Mesenchymal stem cell (in vitro differentiated cells and primary cell): ENCODE results near the gene CWF19L1.

ENCODE experiments used
- DNase-seq: peaks from one replicate; pipeline ENCODE4 v3.0.0-alpha.2; 2013
- H2AFZ ChIP-seq: one replicate; pipeline ENCODE4 v1.6.1; 2013; ENCODE audit warnings: low read depth, mild to moderate bottlenecking, control low read depth, inconsistent platforms, low read length, moderate library complexity
- H2AK5ac ChIP-seq: 2 replicates; pipeline ENCODE4 v1.6.1; 2013; ENCODE audit warnings: low read length, moderate library complexity, mild to moderate bottlenecking, inconsistent platforms; ENCODE audit not compliant: severe bottlenecking
- H2BK120ac ChIP-seq: one replicate; pipeline ENCODE4 v1.6.1; 2013; ENCODE audit warnings: low read depth, mild to moderate bottlenecking, inconsistent platforms, low read length, moderate library complexity
- H2BK12ac ChIP-seq, 2 experiments: one replicate each; pipeline ENCODE4 v1.6.1; 2013; ENCODE audit warnings: inconsistent platforms in 2 of 2, low read length in 2 of 2, mild to moderate bottlenecking in 2 of 2, moderate library complexity in 2 of 2, control low read depth in 1 of 2
- H2BK15ac ChIP-seq: one replicate; pipeline ENCODE4 v1.6.1; 2013; ENCODE audit warnings: mild to moderate bottlenecking, low read depth, inconsistent platforms; ENCODE audit not compliant: poor library complexity, severe bottlenecking
- H2BK5ac ChIP-seq: 2 replicates; pipeline ENCODE4 v1.6.1; 2013; ENCODE audit warnings: low read depth, mild to moderate bottlenecking, low read length, control low read depth, inconsistent platforms; ENCODE audit not compliant: poor library complexity, severe bottlenecking
- H3K14ac ChIP-seq, 2 experiments: one replicate each; pipeline ENCODE4 v1.6.1; 2013; ENCODE audit warnings: inconsistent platforms in 2 of 2, low read length in 2 of 2, control low read depth in 1 of 2, mild to moderate bottlenecking in 1 of 2, moderate library complexity in 1 of 2
- H3K18ac ChIP-seq, 2 experiments: one replicate each; pipeline ENCODE4 v1.6.1; 2013; ENCODE audit warnings: inconsistent platforms in 2 of 2, low read length in 2 of 2, control low read depth in 1 of 2, low read depth in 1 of 2, mild to moderate bottlenecking in 1 of 2
- H3K23ac ChIP-seq, 2 experiments: one replicate each; pipeline ENCODE4 v1.6.1; 2013; ENCODE audit warnings: inconsistent platforms in 2 of 2, low read length in 2 of 2, mild to moderate bottlenecking in 2 of 2, moderate library complexity in 2 of 2, control low read depth in 1 of 2
- H3K27ac ChIP-seq: 2 replicates; pipeline ENCODE4 v1.5.1; 2013; ENCODE audit warnings: mild to moderate bottlenecking, moderate library complexity, low read length, control low read depth, inconsistent platforms; ENCODE audit not compliant: poor library complexity, severe bottlenecking
- H3K27me3 ChIP-seq, 2 experiments: 2 replicates each; pipeline versions ENCODE4 v1.6.1 to v1.7.0; 2013; ENCODE audit warnings: low read length in 2 of 2, mild to moderate bottlenecking in 2 of 2, moderate library complexity in 2 of 2, control low read depth in 1 of 2, inconsistent platforms in 1 of 2; ENCODE audit not compliant: control insufficient read depth in 1 of 2, insufficient read depth in 1 of 2
- H3K36me3 ChIP-seq, 2 experiments: 2 replicates each; pipeline versions ENCODE4 v1.6.1 to v1.7.0; 2013; ENCODE audit warnings: low read length in 2 of 2, control low read depth in 1 of 2, inconsistent platforms in 1 of 2, low read depth in 1 of 2, mild to moderate bottlenecking in 1 of 2; ENCODE audit not compliant: insufficient read depth in 2 of 2, control insufficient read depth in 1 of 2
- H3K4ac ChIP-seq, 2 experiments: one replicate each; pipeline ENCODE4 v1.6.1; 2013; ENCODE audit warnings: inconsistent platforms in 2 of 2, low read length in 2 of 2, mild to moderate bottlenecking in 2 of 2, moderate library complexity in 2 of 2, control low read depth in 1 of 2, low read depth in 1 of 2
- H3K4me1 ChIP-seq: 2 replicates; pipeline ENCODE4 v1.6.1; 2013; ENCODE audit warnings: low read depth, low read length, control low read depth; ENCODE audit not compliant: control insufficient read depth, insufficient read depth
- H3K4me2 ChIP-seq: 2 replicates; pipeline ENCODE4 v1.6.1; 2013; ENCODE audit warnings: low read length, mild to moderate bottlenecking, inconsistent platforms; ENCODE audit not compliant: poor library complexity, severe bottlenecking
- H3K4me3 ChIP-seq, 2 experiments: 2 replicates each; pipeline versions ENCODE4 v1.5.1 to v1.7.0; 2013; ENCODE audit warnings: low read length in 2 of 2, mild to moderate bottlenecking in 2 of 2, control low read depth in 1 of 2, low read depth in 1 of 2; ENCODE audit not compliant: insufficient read depth in 1 of 2
- H3K79me1 ChIP-seq: replicated peaks from 2 replicates; pipeline ENCODE4 v1.6.1; 2013; ENCODE audit warnings: mild to moderate bottlenecking, control low read depth, low read length, inconsistent platforms; ENCODE audit not compliant: poor library complexity, severe bottlenecking
- H3K9ac ChIP-seq: 2 replicates; pipeline ENCODE4 v1.7.0; 2013; ENCODE audit warnings: mild to moderate bottlenecking, low read length, moderate library complexity
- H3K9me3 ChIP-seq: 2 replicates; pipeline ENCODE4 v1.7.0; 2013; ENCODE audit warnings: mild to moderate bottlenecking, low read length; ENCODE audit not compliant: control insufficient read depth
- H4K8ac ChIP-seq: one replicate; pipeline ENCODE4 v1.6.1; 2013; ENCODE audit warnings: inconsistent platforms, mild to moderate bottlenecking, low read length, moderate library complexity
- H4K91ac ChIP-seq: one replicate; pipeline ENCODE4 v1.6.1; 2013; ENCODE audit warnings: mild to moderate bottlenecking, low read length, inconsistent platforms
- WGBS: methylation state at CpG from one replicate; pipeline ENCODE4 v1.1.7; 2013; ENCODE audit warnings: mixed read lengths; 5-methylcytosine and 5-hydroxymethylcytosine counted together

Gene CWF19L1

DNA sequence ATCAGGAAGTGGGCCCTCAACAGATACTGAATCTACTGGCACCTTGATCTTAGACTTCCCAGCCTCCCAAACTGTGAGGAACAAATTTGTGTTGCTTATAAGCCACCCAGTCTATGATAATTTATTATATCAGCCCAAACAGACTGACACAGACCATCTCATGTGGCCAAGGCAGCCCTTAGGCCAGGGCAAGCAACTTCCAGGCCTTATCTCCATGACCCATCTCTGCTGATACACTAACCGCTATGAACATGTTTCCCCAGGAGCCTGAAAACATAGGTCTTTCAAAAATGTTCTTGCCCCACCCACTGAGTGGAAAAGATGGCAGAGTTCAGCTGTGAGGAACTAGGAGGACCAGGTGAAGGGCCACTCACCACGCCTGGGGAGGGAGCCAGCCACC, 22.2 kb upstream of the CWF19L1 start:
- H2BK5ac ChIP-seq: no peak overlapping the region
- no peaks in the 10 kb centered on the region for H3K79me1 ChIP-seq
- no peak overlapping the region for H3K9ac ChIP-seq
- H2AFZ ChIP-seq: no peak overlapping the region
- no peak overlapping the region for H2BK15ac ChIP-seq
- H3K9me3 ChIP-seq: no peaks in the 10 kb centered on the region
- no peak overlapping the region for H3K14ac ChIP-seq
- no peak overlapping the region for H3K4me3 ChIP-seq
- no peak overlapping the region for H3K4ac ChIP-seq
- H3K27ac ChIP-seq: no peak overlapping the region
- no peak overlapping the region for H3K18ac ChIP-seq
- no peak overlapping the region for H3K4me2 ChIP-seq
- no peak overlapping the region for H2BK120ac ChIP-seq
- H3K27me3 ChIP-seq: peaks cover 4 to 36% of the 10 kb centered on the region in 2 experiments
- H2AK5ac ChIP-seq: no peak overlapping the region
- H4K8ac ChIP-seq: no peak overlapping the region
- DNase-seq: no peak
- H3K4me1 ChIP-seq: peaks cover 3% of the 10 kb centered on the region
- H4K91ac ChIP-seq: no peak overlapping the region
- 71% methylated on average over 1 of the region's 2 CpGs for WGBS
- H2BK12ac ChIP-seq: no peak overlapping the region
- no peak overlapping the region for H3K23ac ChIP-seq
- no peaks in the 10 kb centered on the region for H3K36me3 ChIP-seq

- H2BK120ac ChIP-seq: no peak overlapping the region
Observed at GRCh38 chr10:100288196-100288595, 20.8 kb upstream of the CWF19L1 start.

GRCh38 chr10:100287756-100288155, 20.3 kb upstream of the CWF19L1 start:
- Histone ChIP-seq H3K27ac (no peak overlapping the region), H3K27me3 (peaks cover 0 to 22% of the 10 kb centered on the region in 2 experiments), H2BK12ac (no peak overlapping the region), H2BK5ac (no peak overlapping the region), H3K4me1 (peaks cover 9% of the 10 kb centered on the region), H4K91ac (no peak overlapping the region), H2BK120ac (no peak overlapping the region), H3K18ac (no peak overlapping the region), H3K9ac (no peak overlapping the region), H3K14ac (no peak overlapping the region), H2BK15ac (no peak overlapping the region), H3K23ac (no peak overlapping the region), H3K79me1 (no peaks in the 10 kb centered on the region), H3K4me3 (no peak overlapping the region), H3K4ac (no peak overlapping the region), H4K8ac (no peak overlapping the region), H3K36me3 (peaks cover 4 to 17% of the 10 kb centered on the region in 2 experiments), H3K9me3 (no peaks in the 10 kb centered on the region), H2AFZ (no peak overlapping the region), H3K4me2 (no peak overlapping the region), H2AK5ac (no peak overlapping the region)
- WGBS: 98% methylated on average over 6 of the region's 6 CpGs
- no peak for DNase-seq

More at GRCh38 chr10:100288196-100288595, 20.8 kb upstream of the CWF19L1 start:
- Histone ChIP-seq H2AFZ (no peak overlapping the region), H3K4me2 (no peak overlapping the region), H3K27ac (no peak overlapping the region), H4K8ac (no peak overlapping the region), H3K36me3 (peaks cover 4 to 13% of the 10 kb centered on the region in 2 experiments), H3K4me1 (peaks cover 9% of the 10 kb centered on the region), H3K79me1 (no peaks in the 10 kb centered on the region), H3K9ac (no peak overlapping the region), H3K18ac (no peak overlapping the region), H4K91ac (no peak overlapping the region), H3K9me3 (no peaks in the 10 kb centered on the region), H2BK15ac (peak overlapping the region; percentile 2), H3K27me3 (peaks cover 0 to 27% of the 10 kb centered on the region in 2 experiments), H2BK12ac (no peak overlapping the region), H2AK5ac (no peak overlapping the region), H3K4me3 (no peak overlapping the region), H3K4ac (no peak overlapping the region), H2BK5ac (no peak overlapping the region), H3K14ac (no peak overlapping the region), H3K23ac (no peak overlapping the region)
- 92% methylated on average over 4 of the region's 5 CpGs for WGBS
- DNase-seq: no peak

GRCh38 chr10:100286051-100287033, 18.9 kb upstream of the CWF19L1 start, which contains the start of gene BLOC1S2:
TSS of gene BLOC1S2 (minus strand) at chr10:100286680. CDS start at chr10:100286659, 21 bp downstream.
- H3K27me3 ChIP-seq: peaks cover 0 to 10% of the 10 kb centered on the region in 2 experiments
- H3K9me3 ChIP-seq: no peaks in the 10 kb centered on the region
- H3K18ac ChIP-seq: peak within 1 kb of the TSS; percentile 61 to 93
- peak within 1 kb of the TSS; percentile 58 to 85 for H3K4ac ChIP-seq
- H3K4me3 ChIP-seq: peak within 1 kb of the TSS; percentile 82 to 96
- no peak within 1 kb of the TSS for H2BK15ac ChIP-seq
- peak within 1 kb of the TSS; percentile 48 for H2BK5ac ChIP-seq
- peak within 1 kb of the TSS; percentile 21 to 45 for H2BK12ac ChIP-seq
- no peak within 1 kb of the TSS for H3K14ac ChIP-seq
- peaks cover 9% of the 10 kb centered on the region for H3K4me1 ChIP-seq
- peaks cover 4 to 29% of the 10 kb centered on the region in 2 experiments for H3K36me3 ChIP-seq
- peak within 1 kb of the TSS; percentile 96 for H4K8ac ChIP-seq
- peak within 1 kb of the TSS; percentile 92 for H3K27ac ChIP-seq
- peak; percentile 92 for DNase-seq
- peak within 1 kb of the TSS in 1 of 2 experiments; percentile 85 for H3K23ac ChIP-seq
- peak within 1 kb of the TSS; percentile 84 for H2AFZ ChIP-seq
- no peaks in the 10 kb centered on the region for H3K79me1 ChIP-seq
- H4K91ac ChIP-seq: peak within 1 kb of the TSS; percentile 86
- peak within 1 kb of the TSS; percentile 83 for H3K4me2 ChIP-seq
- H3K9ac ChIP-seq: peak within 1 kb of the TSS; percentile 99
- H2AK5ac ChIP-seq: peak within 1 kb of the TSS; percentile 58
- 4% methylated on average over 63 of the region's 63 CpGs for WGBS
- no peak within 1 kb of the TSS for H2BK120ac ChIP-seq
